CD4-positive, alpha-beta T cell (primary cell): ENCODE data around the gene MYOM3. TPM values are rescaled to one million over a fixed set of nuclear protein-coding genes. Genes with fewer than 3 reads are reported as not detected.

ENCODE experiments used
- ATAC-seq: fragments of 200-7000 bp; cut with Tn5 transposase; one replicate; pipeline ENCODE4 v1.10.0; 2022; ENCODE audit warnings: mild to moderate bottlenecking; ENCODE audit not compliant: poor library complexity
- CTCF ChIA-PET: fragments of 350-600 bp; sonication (Branson Sonifier 250); formaldehyde crosslinking; loops from one replicate; lab custom pipeline; 2021; ENCODE audit warnings: antibody characterized with exemption, inconsistent platforms; lab: Charles Lee
- POLR2A ChIA-PET: fragments of 350-600 bp; sonication (Branson Sonifier 250); formaldehyde crosslinking; loops from one replicate; lab custom pipeline; 2021; ENCODE audit warnings: antibody characterized with exemption, inconsistent platforms; lab: Charles Lee
- DNase-seq, 14 experiments: peaks; one replicate each; pipeline ENCODE4 v3.0.0-alpha.2; 2013 to 2020; ENCODE audit warnings: mixed read lengths in 2 of 14
- H3K27ac ChIP-seq, 2 donors: one replicate each; pipeline versions ENCODE4 v1.5.1 to v1.7.0; 2013; ENCODE audit warnings: low read length in 2 of 2, low read depth in 1 of 2, mild to moderate bottlenecking in 1 of 2
- H3K27me3 ChIP-seq, 2 experiments: 1 replicate in 1 of 2; 2 replicates in 1 of 2; pipeline versions ENCODE4 v1.6.1 to v1.7.0; 2013; ENCODE audit warnings: low read length in 2 of 2, control low read depth in 1 of 2, mild to moderate bottlenecking in 1 of 2, moderate library complexity in 1 of 2; ENCODE audit not compliant: insufficient read depth in 2 of 2, control insufficient read depth in 1 of 2
- H3K36me3 ChIP-seq: one replicate; pipeline ENCODE4 v1.6.1; 2013; ENCODE audit warnings: low read length, control low read depth; ENCODE audit not compliant: insufficient read depth
- H3K4me1 ChIP-seq: one replicate; pipeline ENCODE4 v1.6.1; 2013; ENCODE audit warnings: low read length, control low read depth; ENCODE audit not compliant: insufficient read depth
- H3K4me3 ChIP-seq: one replicate; pipeline ENCODE4 v1.5.1; 2013; ENCODE audit warnings: mild to moderate bottlenecking, low read length, moderate library complexity
- H3K9me3 ChIP-seq, 2 experiments: 1 replicate in 1 of 2; 2 replicates in 1 of 2; pipeline versions ENCODE4 v1.6.1 to v1.7.0; 2013; ENCODE audit warnings: low read length in 2 of 2, mild to moderate bottlenecking in 2 of 2, control low read depth in 1 of 2, moderate library complexity in 1 of 2; ENCODE audit not compliant: control insufficient read depth in 1 of 2, insufficient read depth in 1 of 2
- H3K27ac Mint-ChIP-seq: one replicate; pipeline ENCODE4 v1.8.0; 2020; ENCODE audit warnings: mixed read lengths
- H3K27me3 Mint-ChIP-seq: one replicate; pipeline ENCODE4 v1.8.0; 2021; ENCODE audit warnings: mixed read lengths
- H3K36me3 Mint-ChIP-seq: one replicate; pipeline ENCODE4 v1.8.0; 2021; ENCODE audit warnings: low read depth, mixed read lengths
- H3K4me1 Mint-ChIP-seq: one replicate; pipeline ENCODE4 v1.8.0; 2021; ENCODE audit warnings: low read depth, mixed read lengths
- H3K4me3 Mint-ChIP-seq: one replicate; pipeline ENCODE4 v1.8.0; 2020; ENCODE audit warnings: mild to moderate bottlenecking, mixed read lengths
- H3K9me3 Mint-ChIP-seq: one replicate; pipeline ENCODE4 v1.8.0; 2020; ENCODE audit warnings: mixed read lengths
- intact Hi-C, 2 experiments: fragments of 100-400 bp; cut with DNase I in 1 of 2; cut with micrococcal nuclease in 1 of 2; formaldehyde crosslinking; loops; one replicate each; pipeline versions ENCODE4 v1.15.1 to v1.9.0; 2023 to 2025; cut with DNase I, micrococcal nuclease
- total RNA-seq, 174 experiments: library from RNA in 2 of 174; stranded (reverse) in 2 of 174; gene quantifications; one replicate each; pipeline ENCODE4 v1.2.3 and lab custom pipeline; 2021 to 2026
- TF ChIP-seq, protein P1 (sequence below): fragments of 200-600 bp; IDR thresholded peaks from one replicate; pipeline ENCODE4 v1.8.0; 2022; ENCODE audit warnings: antibody characterized with exemption, mild to moderate bottlenecking

The MYOM3 gene
- total RNA-seq, 2 experiments from 2014 or later = not detected

- ATAC-seq = no peak
Measured at GRCh38 chr1:24140741-24141181, 28.8 kb upstream of the MYOM3 start.

DNA sequence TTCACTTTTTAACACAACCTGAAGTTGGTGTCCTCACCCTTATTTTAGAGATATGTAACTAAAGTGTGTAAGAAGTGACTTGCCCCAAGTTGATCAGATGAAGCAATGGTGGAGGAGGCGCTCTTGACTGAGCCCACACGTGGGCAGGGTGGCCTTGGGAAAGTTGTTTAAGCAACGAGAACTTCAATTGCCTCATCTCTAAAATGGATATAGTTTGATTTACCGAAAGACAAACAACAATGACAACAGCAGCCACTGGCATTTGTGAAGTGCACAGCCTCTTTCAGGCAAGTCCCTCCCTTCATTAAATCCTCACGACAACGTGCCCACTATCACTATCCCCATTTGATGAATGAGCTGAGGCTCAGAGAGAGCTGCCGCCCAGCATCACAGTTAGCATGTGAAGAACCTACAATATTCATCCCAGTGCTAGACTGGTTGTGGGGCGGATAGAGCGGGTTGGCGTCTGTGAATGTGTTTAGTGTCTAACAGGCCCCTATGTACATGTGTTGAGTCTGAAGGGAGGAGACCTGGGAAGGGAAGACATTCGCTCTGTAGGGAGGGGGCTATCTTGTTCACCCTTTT, 28.0 kb upstream of the MYOM3 start:
- H3K4me1 ChIP-seq = no peaks in the 10 kb centered on the region
- H3K27ac Mint-ChIP-seq = no peak overlapping the region
- H3K9me3 ChIP-seq = peaks cover 0 to 8% of the 10 kb centered on the region in 2 experiments
- ChIA-PET POLR2A (no interaction called here), CTCF (interaction anchor here (1.2 kb wide), 1 partner anchor 11 kb away, joined by 3 read pairs; no protein-coding TSS in a partner anchor)
- no peak for DNase-seq
- peaks cover 20% of the 10 kb centered on the region for H3K27me3 Mint-ChIP-seq
- no peaks in the 10 kb centered on the region for H3K9me3 Mint-ChIP-seq
- H3K4me1 Mint-ChIP-seq = no peaks in the 10 kb centered on the region
- no peak overlapping the region for H3K4me3 ChIP-seq
- H3K4me3 Mint-ChIP-seq = no peak overlapping the region
- no peaks in the 10 kb centered on the region for H3K36me3 ChIP-seq
- intact Hi-C loops = no loop called here
- TF ChIP-seq, protein P1, sequence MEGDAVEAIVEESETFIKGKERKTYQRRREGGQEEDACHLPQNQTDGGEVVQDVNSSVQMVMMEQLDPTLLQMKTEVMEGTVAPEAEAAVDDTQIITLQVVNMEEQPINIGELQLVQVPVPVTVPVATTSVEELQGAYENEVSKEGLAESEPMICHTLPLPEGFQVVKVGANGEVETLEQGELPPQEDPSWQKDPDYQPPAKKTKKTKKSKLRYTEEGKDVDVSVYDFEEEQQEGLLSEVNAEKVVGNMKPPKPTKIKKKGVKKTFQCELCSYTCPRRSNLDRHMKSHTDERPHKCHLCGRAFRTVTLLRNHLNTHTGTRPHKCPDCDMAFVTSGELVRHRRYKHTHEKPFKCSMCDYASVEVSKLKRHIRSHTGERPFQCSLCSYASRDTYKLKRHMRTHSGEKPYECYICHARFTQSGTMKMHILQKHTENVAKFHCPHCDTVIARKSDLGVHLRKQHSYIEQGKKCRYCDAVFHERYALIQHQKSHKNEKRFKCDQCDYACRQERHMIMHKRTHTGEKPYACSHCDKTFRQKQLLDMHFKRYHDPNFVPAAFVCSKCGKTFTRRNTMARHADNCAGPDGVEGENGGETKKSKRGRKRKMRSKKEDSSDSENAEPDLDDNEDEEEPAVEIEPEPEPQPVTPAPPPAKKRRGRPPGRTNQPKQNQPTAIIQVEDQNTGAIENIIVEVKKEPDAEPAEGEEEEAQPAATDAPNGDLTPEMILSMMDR = no peak
- H3K27ac ChIP-seq = no peak overlapping the region
- H3K27me3 ChIP-seq = peaks cover 0 to 2% of the 10 kb centered on the region in 2 experiments
- ATAC-seq = no peak
- H3K36me3 Mint-ChIP-seq = no peaks in the 10 kb centered on the region

More at GRCh38 chr1:24140741-24141181, 28.8 kb upstream of the MYOM3 start:
- no peaks in the 10 kb centered on the region for H3K4me1 Mint-ChIP-seq
- ChIA-PET POLR2A (no interaction called here), CTCF (interaction anchor here (1.2 kb wide), 1 partner anchor 10 kb away, joined by 3 read pairs; no protein-coding TSS in a partner anchor)
- Histone ChIP-seq H3K4me3 (no peak overlapping the region), H3K36me3 (no peaks in the 10 kb centered on the region), H3K27ac (no peak overlapping the region), H3K4me1 (no peaks in the 10 kb centered on the region), H3K9me3 (peaks cover 0 to 8% of the 10 kb centered on the region in 2 experiments), H3K27me3 (peaks cover 0 to 2% of the 10 kb centered on the region in 2 experiments)
- H3K9me3 Mint-ChIP-seq = no peaks in the 10 kb centered on the region
- DNase-seq = no peak
- peaks cover 20% of the 10 kb centered on the region for H3K27me3 Mint-ChIP-seq
- H3K27ac Mint-ChIP-seq = no peak overlapping the region
- H3K4me3 Mint-ChIP-seq = no peak overlapping the region
- H3K36me3 Mint-ChIP-seq = no peaks in the 10 kb centered on the region
- TF ChIP-seq, protein P1 = no peak
- intact Hi-C loops = no loop called here

DNA sequence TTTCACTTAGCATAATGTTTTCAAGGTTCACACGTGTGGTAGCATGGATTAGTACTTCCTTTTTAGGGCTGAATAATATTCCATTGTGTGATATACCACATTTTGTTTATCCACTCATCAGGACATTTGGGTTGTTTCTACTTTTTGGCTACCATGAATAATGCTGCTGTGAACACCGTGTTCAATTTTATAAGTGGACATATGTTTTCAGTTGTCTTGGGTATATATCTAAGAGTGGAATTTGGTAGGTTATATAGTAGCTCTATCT, 27.2 kb upstream of the MYOM3 start:
- peaks cover 16% of the 10 kb centered on the region for H3K27me3 Mint-ChIP-seq
- ChIA-PET CTCF (interaction anchor here (1.0 kb wide), 1 partner anchor 11 kb away, joined by 4 read pairs; no protein-coding TSS in a partner anchor), POLR2A (no interaction called here)
- H3K4me3 ChIP-seq = no peak overlapping the region
- H3K9me3 ChIP-seq = peaks cover 0 to 8% of the 10 kb centered on the region in 2 experiments
- ATAC-seq (no peak), DNase-seq (no peak)
- no peak overlapping the region for H3K27ac Mint-ChIP-seq
- no peaks in the 10 kb centered on the region for H3K36me3 Mint-ChIP-seq
- H3K36me3 ChIP-seq = no peaks in the 10 kb centered on the region
- H3K27ac ChIP-seq = no peak overlapping the region
- H3K4me3 Mint-ChIP-seq = no peak overlapping the region
- peaks cover 0 to 2% of the 10 kb centered on the region in 2 experiments for H3K27me3 ChIP-seq
- no peaks in the 10 kb centered on the region for H3K4me1 Mint-ChIP-seq
- no peaks in the 10 kb centered on the region for H3K9me3 Mint-ChIP-seq
- intact Hi-C loops = no loop called here
- TF ChIP-seq, protein P1 = no peak
- H3K4me1 ChIP-seq = no peaks in the 10 kb centered on the region
